HG03025 (cell line): ENCODE results near the gene NT5C1A.

ENCODE experiments used
- ATAC-seq: cut with Tn5 transposase; IDR thresholded peaks from one replicate; pipeline ENCODE4 v1.9.1; 2021; ENCODE audit warnings: mild to moderate bottlenecking, moderate library complexity; ENCODE audit not compliant: unreplicated experiment, low FRiP score

The NT5C1A gene

GRCh38 chr1:39666772-39667171, 5.1 kb downstream of the NT5C1A start:
- ATAC-seq: peak; percentile 64

GRCh38 chr1:39663559-39663958, 8.3 kb downstream of the NT5C1A start:
- ATAC-seq: no peak

- ATAC-seq: no peak
Measured at GRCh38 chr1:39662861-39663260, 9.0 kb downstream of the NT5C1A start.

GRCh38 chr1:39659538-39659937, 12.4 kb downstream of the NT5C1A start:
- no peak for ATAC-seq

GRCh38 chr1:39659110-39659509, 12.8 kb downstream of the NT5C1A start:
- no peak for ATAC-seq

GRCh38 chr1:39657923-39658485, 13.9 kb downstream of the NT5C1A start:
- no peak for ATAC-seq

- ATAC-seq: no peak
Measured at GRCh38 chr1:39657402-39657801, 14.5 kb downstream of the NT5C1A start.

GRCh38 chr1:39656391-39656790, 15.5 kb downstream of the NT5C1A start:
- ATAC-seq: no peak

- ATAC-seq: no peak
Measured at GRCh38 chr1:39655578-39656268, 16.2 kb downstream of the NT5C1A start.

GRCh38 chr1:39654291-39654690, 17.6 kb downstream of the NT5C1A start:
- no peak for ATAC-seq

GRCh38 chr1:39653546-39654031, 18.3 kb downstream of the NT5C1A start:
- no peak for ATAC-seq

GRCh38 chr1:39652554-39652953, 19.4 kb downstream of the NT5C1A start:
- no peak for ATAC-seq

- ATAC-seq: no peak
Measured at GRCh38 chr1:39652105-39652504, 19.8 kb downstream of the NT5C1A start.

GRCh38 chr1:39650431-39650830, 21.5 kb downstream of the NT5C1A start:
- ATAC-seq: no peak

GRCh38 chr1:39649636-39650185, 22.2 kb downstream of the NT5C1A start:
- no peak for ATAC-seq

- no peak for ATAC-seq
Measured at GRCh38 chr1:39648496-39648895, 23.4 kb downstream of the NT5C1A start.

- no peak for ATAC-seq
Measured at GRCh38 chr1:39647247-39647646, 24.7 kb downstream of the NT5C1A start.

- ATAC-seq: no peak
Measured at GRCh38 chr1:39646232-39647081, 25.4 kb downstream of the NT5C1A start.

GRCh38 chr1:39645411-39646043, 26.4 kb downstream of the NT5C1A start:
- ATAC-seq: no peak

GRCh38 chr1:39643705-39644104, 28.2 kb downstream of the NT5C1A start:
- ATAC-seq: no peak

- ATAC-seq: no peak
Measured at GRCh38 chr1:39642796-39643195, 29.1 kb downstream of the NT5C1A start.
